GM12878 (cell line): ENCODE data around the gene PTPRJ. TPM values are rescaled to one million over a fixed set of nuclear protein-coding genes. Genes with fewer than 3 reads are reported as not detected.

ENCODE experiments used
- ATAC-seq: fragments of 200-7000 bp; cut with Tn5 transposase; 3 replicates; pipeline ENCODE4 v1.9.1; 2020; ENCODE audit warnings: mild to moderate bottlenecking, moderate library complexity
- BruUV-seq: library from RNA; stranded (reverse); fragments of 400-500 nt; replicated peaks from 2 replicates; lab custom pipeline; 2021; lab: Mats Ljungman, UMichigan
- CTCF ChIA-PET: fragments of 300-600 bp; sonication (Branson Sonifier 250); formaldehyde crosslinking; extraction: SDS; loops from one replicate; lab custom pipeline; 2021; ENCODE audit warnings: inconsistent platforms; lab: Yijun Ruan, JAX
- POLR2A ChIA-PET: fragments of 350-600 bp; formaldehyde crosslinking; extraction: SDS; loops from one replicate; lab custom pipeline; 2021; ENCODE audit warnings: inconsistent platforms; lab: Charles Lee
- RAD21 ChIA-PET: fragments of 300-600 bp; sonication (Branson Sonifier 250); formaldehyde crosslinking; loops from one replicate; lab custom pipeline; 2023; ENCODE audit warnings: antibody characterized with exemption; ENCODE audit not compliant: unreplicated experiment; lab: Charles Lee
- SMC1A ChIA-PET: fragments of 300-600 bp; sonication (Branson Sonifier 250); formaldehyde crosslinking; loops from one replicate; lab custom pipeline; 2023; ENCODE audit not compliant: unreplicated experiment, uncharacterized antibody; lab: Charles Lee
- DNase-seq: peaks from one replicate; pipeline ENCODE4 v3.0.0-alpha.2; 2011; ENCODE audit warnings: low read depth, low spot score
- FAIRE-seq: peaks from 3 replicates; lab custom pipeline; 2011; peaks lifted over from hg19 to GRCh38; lab: Jason Lieb, UNC
- H2AFZ ChIP-seq: 2 replicates; pipeline ENCODE4 v1.6.0; 2011; ENCODE audit warnings: low read depth, low read length, control low read depth; ENCODE audit not compliant: control insufficient read depth
- H3K27ac ChIP-seq: 2 replicates; pipeline ENCODE4 v1.5.1; 2011; ENCODE audit warnings: control low read depth; ENCODE audit not compliant: control insufficient read depth, insufficient read depth
- H3K27me3 ChIP-seq, 2 experiments: replicated peaks in 1 of 2; 2 replicates each; pipeline versions ENCODE4 v1.6.0 to v1.6.1; 2011; ENCODE audit warnings: low read length in 1 of 2; ENCODE audit not compliant: control insufficient read depth in 2 of 2, insufficient read depth in 2 of 2
- H3K36me3 ChIP-seq, 2 experiments: 2 replicates each; pipeline ENCODE4 v1.5.1; 2011; ENCODE audit warnings: low read length in 1 of 2; ENCODE audit not compliant: control insufficient read depth in 2 of 2, insufficient read depth in 2 of 2
- H3K4me1 ChIP-seq: 2 replicates; pipeline ENCODE4 v1.6.1; 2011; ENCODE audit warnings: mild to moderate bottlenecking, low read length, moderate library complexity, mixed read lengths; ENCODE audit not compliant: control insufficient read depth, insufficient read depth
- H3K4me2 ChIP-seq: 2 replicates; pipeline ENCODE4 v1.6.0; 2011; ENCODE audit warnings: control low read depth; ENCODE audit not compliant: control insufficient read depth, insufficient read depth
- H3K4me3 ChIP-seq: fragments of 200-600 bp; sonication (generic); 2 replicates; pipeline ENCODE4 v1.5.1; 2016
- H3K79me2 ChIP-seq: 2 replicates; pipeline ENCODE4 v1.6.0; 2011; ENCODE audit warnings: low read length; ENCODE audit not compliant: control insufficient read depth, insufficient read depth
- H3K9ac ChIP-seq: 2 replicates; pipeline ENCODE4 v1.8.0; 2011; ENCODE audit warnings: low read length, control low read depth, mixed read lengths; ENCODE audit not compliant: control insufficient read depth, insufficient read depth
- H3K9me3 ChIP-seq: replicated peaks from 3 replicates; pipeline ENCODE4 v1.5.1; 2011; ENCODE audit warnings: mild to moderate bottlenecking, low read length; ENCODE audit not compliant: control insufficient read depth, insufficient read depth
- H4K20me1 ChIP-seq: 2 replicates; pipeline ENCODE4 v1.6.0; 2011; ENCODE audit not compliant: control insufficient read depth, insufficient read depth
- E2F4 ChIP-seq: IDR thresholded peaks from 2 replicates; pipeline ENCODE4 v1.6.1; 2012; ENCODE audit warnings: low read depth, low read length, improper control_type of control experiment
- GATAD2B ChIP-seq: fragments of 450-650 bp; conservative IDR thresholded peaks from 2 replicates; pipeline ENCODE4 v1.6.1; 2017; ENCODE audit warnings: low read depth, mild to moderate bottlenecking, moderate library complexity
- PBX3 ChIP-seq: IDR thresholded peaks from 2 replicates; pipeline ENCODE4 v1.6.1; 2011; ENCODE audit warnings: mild to moderate bottlenecking, low read depth, low read length, moderate library complexity; ENCODE audit not compliant: insufficient replicate concordance
- STAT3 ChIP-seq: IDR thresholded peaks from 2 replicates; pipeline ENCODE4 v1.6.1; 2011; ENCODE audit warnings: low read depth, low read length, improper control_type of control experiment
- WGBS: methylation state at CpG from one replicate; pipeline ENCODE4 v1.1.6; 2016; ENCODE audit warnings: low lambda C conversion rate; ENCODE audit not compliant: insufficient replicate concordance, insufficient coverage; ENCODE audit errors: missing lambda C conversion rate; 5-methylcytosine and 5-hydroxymethylcytosine counted together
- in situ Hi-C: fragments of 300-500 bp; cut with MboI; formaldehyde crosslinking; loops from 9 replicates; pipeline ENCODE4 v1.14.3; 2018; ENCODE audit warnings: mixed read lengths
- intact Hi-C: fragments of 100-400 bp; cut with micrococcal nuclease; formaldehyde crosslinking; loops from one replicate; pipeline ENCODE4 v1.14.2; 2022; ENCODE audit not compliant: unreplicated experiment
- polyA plus RNA-seq, 11 experiments: library from polyadenylated mRNA; depleted of rRNA in 4 of 11; unstranded in 6 of 11; stranded (reverse) in 5 of 11; fragments of >200 nt; fragmentation: Nextera tagmentation in 4 of 11; fragmentation: Illumina TruSeq in 1 of 11; extraction: Ambion mirVana in 4 of 11; extraction: Trizol in 1 of 11; gene quantifications; 1 replicate in 1 of 11; 2 replicates in 10 of 11; pipeline versions ENCODE4 v1.2.1 to v1.2.3, GENCODE V29; 2011 to 2016; ENCODE audit warnings: inconsistent platforms in 2 of 11, missing spikeins in 2 of 11, low read depth in 1 of 11
- total RNA-seq, 4 experiments: library from RNA; depleted of rRNA in 3 of 4; stranded (reverse); fragments of >200 nt in 3 of 4; fragmentation: Illumina TruSeq in 1 of 4; extraction: Trizol in 1 of 4; gene quantifications; 2 replicates each; pipeline versions ENCODE4 v1.2.1 to v1.2.3, GENCODE V29; 2013 to 2021

The PTPRJ gene
- total and polyA plus RNA-seq, 10 of the 15 experiments (the other 5 are each of a cell fraction or from before 2014, with no cell fraction given) = 0.22 to 22.4 (median 7.4) TPM

DNA sequence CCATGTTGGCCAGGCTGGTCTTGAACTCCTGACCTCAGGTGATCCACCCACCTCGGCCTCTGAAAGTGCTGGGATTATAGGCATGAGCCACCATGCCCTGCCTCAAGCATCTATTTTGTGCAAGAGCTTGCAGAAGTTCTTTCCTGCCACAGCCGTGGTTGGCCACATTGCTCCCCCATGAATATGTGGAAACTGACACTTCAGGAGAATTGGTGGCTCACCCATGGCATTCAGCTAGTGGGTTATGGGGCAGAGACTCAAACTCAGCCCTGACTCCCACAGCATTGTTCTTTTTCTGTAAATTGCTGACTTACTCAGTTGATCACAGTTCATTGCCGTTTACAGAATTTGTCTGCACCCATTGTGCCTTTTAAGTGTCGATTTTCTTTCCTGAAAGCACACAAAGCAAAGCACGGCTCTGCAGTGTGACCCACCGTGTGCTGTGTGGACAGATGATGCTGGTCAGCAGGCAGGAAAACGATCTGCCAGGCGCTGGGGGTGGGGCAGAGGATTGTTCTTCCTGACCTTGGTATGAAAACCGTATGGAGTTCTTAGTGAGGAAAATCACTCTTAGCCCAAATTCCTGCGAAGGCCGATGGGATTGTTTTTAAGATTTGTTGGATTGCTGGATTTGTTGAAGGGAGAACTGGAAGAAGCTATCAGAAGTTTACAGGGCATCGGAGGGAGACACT, 115.6 kb downstream of the PTPRJ start:
- Histone ChIP-seq H3K9me3 (no peaks in the 10 kb centered on the region; the same call in 2 of the 3 replicates), H3K4me3 (no peak overlapping the region), H3K4me2 (no peak overlapping the region), H2AFZ (no peak overlapping the region), H4K20me1 (no peaks in the 10 kb centered on the region; the same call in 1 of the 2 replicates), H3K27ac (no peak overlapping the region), H3K27me3 (no peaks in the 10 kb centered on the region), H3K9ac (no peak overlapping the region), H3K4me1 (peaks cover 16% of the 10 kb centered on the region), H3K79me2 (peaks cover 2% of the 10 kb centered on the region; the same call in 1 of the 2 replicates), H3K36me3 (no peaks in the 10 kb centered on the region)
- ChIA-PET POLR2A (no interaction called here), RAD21 (no interaction called here), SMC1A (no interaction called here), CTCF (interaction anchor here (0.7 kb wide), 1 partner anchor 22 kb away, joined by 3 read pairs; no protein-coding TSS in a partner anchor)
- no peak for DNase-seq
- TF ChIP-seq PBX3 (no peak), GATAD2B (no peak), STAT3 (no peak), E2F4 (no peak)
- no TSS peak for BruUV-seq
- no peak for FAIRE-seq
- intact Hi-C loops = no loop called here
- no peak for ATAC-seq
- in situ Hi-C loops = no loop called here
- WGBS = 55% methylated on average over 12 of the region's 12 CpGs
